ENCODE measurements around the gene ZBTB40. TPM values are rescaled to one million over a fixed set of nuclear protein-coding genes. Genes with fewer than 3 reads are reported as not detected.

ZBTB40 gene
- total RNA-seq, 1 experiment from 2014 or later: 11.5 TPM

DNA sequence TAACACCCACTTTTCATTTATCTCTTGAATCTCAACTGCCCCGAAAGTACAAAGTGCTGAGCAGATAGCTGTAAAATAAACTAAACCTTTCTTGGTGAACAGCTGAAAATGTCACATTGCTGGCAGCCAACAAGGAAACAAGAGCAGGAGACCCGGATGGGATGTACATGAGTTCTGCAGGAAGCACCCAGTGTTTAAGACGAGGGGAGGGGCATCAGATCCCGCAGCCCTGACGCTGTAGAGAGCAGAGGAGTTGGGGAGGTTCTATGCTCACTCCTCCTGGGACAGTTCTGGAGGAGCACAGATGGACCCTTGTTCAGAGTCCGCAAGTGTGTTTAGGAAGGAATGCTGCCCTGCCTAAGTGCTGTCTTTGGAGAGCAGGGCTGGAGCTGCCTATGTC, 79.6 kb downstream of the ZBTB40 start:
- Mint-ChIP-seq H3K4me3 (no peak overlapping the region), H3K9me3 (no peaks in the 10 kb centered on the region), H3K4me1 (no peaks in the 10 kb centered on the region), H3K27ac (no peak overlapping the region), H3K27me3 (ENCODE audit: low read depth) (no peaks in the 10 kb centered on the region), H3K36me3 (no peaks in the 10 kb centered on the region)
- DNase-seq (ENCODE audit: low spot score) (no peak), ATAC-seq (no peak)
- ChIA-PET POLR2A (interaction anchor here (1.5 to 1.6 kb wide), 2 partner anchors 12 to 80 kb away, joined by 4 read pairs; no protein-coding TSS in a partner anchor), CTCF (interaction anchor here (0.8 to 1.4 kb wide), 5 partner anchors 14 to 111 kb away, joined by 3 to 4 read pairs (median 3); no protein-coding TSS in a partner anchor)
- TF ChIP-seq, protein P1, sequence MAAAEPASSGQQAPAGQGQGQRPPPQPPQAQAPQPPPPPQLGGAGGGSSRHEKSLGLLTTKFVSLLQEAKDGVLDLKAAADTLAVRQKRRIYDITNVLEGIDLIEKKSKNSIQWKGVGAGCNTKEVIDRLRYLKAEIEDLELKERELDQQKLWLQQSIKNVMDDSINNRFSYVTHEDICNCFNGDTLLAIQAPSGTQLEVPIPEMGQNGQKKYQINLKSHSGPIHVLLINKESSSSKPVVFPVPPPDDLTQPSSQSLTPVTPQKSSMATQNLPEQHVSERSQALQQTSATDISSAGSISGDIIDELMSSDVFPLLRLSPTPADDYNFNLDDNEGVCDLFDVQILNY (CRISPR knock-in tag; IDR thresholded peaks at IDR 0.05): no peak
- TF ChIP-seq, protein P2, sequence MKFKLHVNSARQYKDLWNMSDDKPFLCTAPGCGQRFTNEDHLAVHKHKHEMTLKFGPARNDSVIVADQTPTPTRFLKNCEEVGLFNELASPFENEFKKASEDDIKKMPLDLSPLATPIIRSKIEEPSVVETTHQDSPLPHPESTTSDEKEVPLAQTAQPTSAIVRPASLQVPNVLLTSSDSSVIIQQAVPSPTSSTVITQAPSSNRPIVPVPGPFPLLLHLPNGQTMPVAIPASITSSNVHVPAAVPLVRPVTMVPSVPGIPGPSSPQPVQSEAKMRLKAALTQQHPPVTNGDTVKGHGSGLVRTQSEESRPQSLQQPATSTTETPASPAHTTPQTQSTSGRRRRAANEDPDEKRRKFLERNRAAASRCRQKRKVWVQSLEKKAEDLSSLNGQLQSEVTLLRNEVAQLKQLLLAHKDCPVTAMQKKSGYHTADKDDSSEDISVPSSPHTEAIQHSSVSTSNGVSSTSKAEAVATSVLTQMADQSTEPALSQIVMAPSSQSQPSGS (CRISPR knock-in tag; IDR thresholded peaks at IDR 0.05; ENCODE audit: borderline replicate concordance, low read depth): no peak

DNA sequence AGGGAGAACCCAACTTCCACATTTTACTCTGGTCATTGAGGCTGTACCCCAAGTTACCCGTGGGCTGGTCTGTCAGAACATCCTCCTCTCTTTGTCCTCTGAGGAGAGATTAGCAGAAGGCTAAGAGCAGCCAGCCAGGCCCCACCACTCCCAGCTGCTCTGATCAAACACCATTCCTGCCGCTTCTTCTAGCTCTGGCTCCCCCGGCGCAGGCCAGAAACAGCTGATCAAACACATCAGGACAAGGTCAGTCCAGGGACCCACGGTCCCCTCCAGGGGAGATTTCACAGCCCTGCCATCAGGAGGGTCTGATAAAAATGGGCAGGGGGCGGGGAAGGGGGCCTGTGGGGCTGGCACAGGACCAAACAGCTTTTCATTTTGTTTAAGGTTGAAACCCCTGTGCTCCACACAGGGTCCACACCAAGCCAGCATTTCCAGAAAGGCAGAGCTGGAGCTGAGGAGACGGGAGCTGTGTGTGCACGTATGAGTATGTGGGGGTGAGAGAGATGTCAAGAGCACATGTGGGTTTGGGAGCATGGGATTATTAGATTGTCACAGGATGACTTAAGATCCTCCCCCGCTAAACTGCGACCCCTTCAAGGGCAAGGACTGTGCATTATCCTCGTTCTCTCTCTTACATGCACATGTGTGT, 81.7 kb downstream of the ZBTB40 start:
- Mint-ChIP-seq H3K4me3 (no peak overlapping the region), H3K36me3 (no peaks in the 10 kb centered on the region), H3K9me3 (no peaks in the 10 kb centered on the region), H3K27ac (no peak overlapping the region; the same call in 1 of the 2 replicates), H3K27me3 (ENCODE audit: low read depth) (no peaks in the 10 kb centered on the region), H3K4me1 (no peaks in the 10 kb centered on the region)
- POLR2A ChIA-PET: interaction anchor here (0.6 kb wide), 1 partner anchor 81 kb away, joined by 4 read pairs; no protein-coding TSS in a partner anchor
- no peak for DNase-seq (ENCODE audit: low spot score)
- no peak for ATAC-seq
- TF ChIP-seq, protein P3, sequence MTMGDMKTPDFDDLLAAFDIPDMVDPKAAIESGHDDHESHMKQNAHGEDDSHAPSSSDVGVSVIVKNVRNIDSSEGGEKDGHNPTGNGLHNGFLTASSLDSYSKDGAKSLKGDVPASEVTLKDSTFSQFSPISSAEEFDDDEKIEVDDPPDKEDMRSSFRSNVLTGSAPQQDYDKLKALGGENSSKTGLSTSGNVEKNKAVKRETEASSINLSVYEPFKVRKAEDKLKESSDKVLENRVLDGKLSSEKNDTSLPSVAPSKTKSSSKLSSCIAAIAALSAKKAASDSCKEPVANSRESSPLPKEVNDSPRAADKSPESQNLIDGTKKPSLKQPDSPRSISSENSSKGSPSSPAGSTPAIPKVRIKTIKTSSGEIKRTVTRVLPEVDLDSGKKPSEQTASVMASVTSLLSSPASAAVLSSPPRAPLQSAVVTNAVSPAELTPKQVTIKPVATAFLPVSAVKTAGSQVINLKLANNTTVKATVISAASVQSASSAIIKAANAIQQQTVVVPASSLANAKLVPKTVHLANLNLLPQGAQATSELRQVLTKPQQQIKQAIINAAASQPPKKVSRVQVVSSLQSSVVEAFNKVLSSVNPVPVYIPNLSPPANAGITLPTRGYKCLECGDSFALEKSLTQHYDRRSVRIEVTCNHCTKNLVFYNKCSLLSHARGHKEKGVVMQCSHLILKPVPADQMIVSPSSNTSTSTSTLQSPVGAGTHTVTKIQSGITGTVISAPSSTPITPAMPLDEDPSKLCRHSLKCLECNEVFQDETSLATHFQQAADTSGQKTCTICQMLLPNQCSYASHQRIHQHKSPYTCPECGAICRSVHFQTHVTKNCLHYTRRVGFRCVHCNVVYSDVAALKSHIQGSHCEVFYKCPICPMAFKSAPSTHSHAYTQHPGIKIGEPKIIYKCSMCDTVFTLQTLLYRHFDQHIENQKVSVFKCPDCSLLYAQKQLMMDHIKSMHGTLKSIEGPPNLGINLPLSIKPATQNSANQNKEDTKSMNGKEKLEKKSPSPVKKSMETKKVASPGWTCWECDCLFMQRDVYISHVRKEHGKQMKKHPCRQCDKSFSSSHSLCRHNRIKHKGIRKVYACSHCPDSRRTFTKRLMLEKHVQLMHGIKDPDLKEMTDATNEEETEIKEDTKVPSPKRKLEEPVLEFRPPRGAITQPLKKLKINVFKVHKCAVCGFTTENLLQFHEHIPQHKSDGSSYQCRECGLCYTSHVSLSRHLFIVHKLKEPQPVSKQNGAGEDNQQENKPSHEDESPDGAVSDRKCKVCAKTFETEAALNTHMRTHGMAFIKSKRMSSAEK (CRISPR knock-in tag; IDR thresholded peaks at IDR 0.05; ENCODE audit: borderline replicate concordance): no peak
- CTCF ChIA-PET: interaction anchor here (0.6 to 2.2 kb wide), 7 partner anchors 22 to 117 kb away, joined by 3 to 11 read pairs (median 5); no protein-coding TSS in a partner anchor

DNA sequence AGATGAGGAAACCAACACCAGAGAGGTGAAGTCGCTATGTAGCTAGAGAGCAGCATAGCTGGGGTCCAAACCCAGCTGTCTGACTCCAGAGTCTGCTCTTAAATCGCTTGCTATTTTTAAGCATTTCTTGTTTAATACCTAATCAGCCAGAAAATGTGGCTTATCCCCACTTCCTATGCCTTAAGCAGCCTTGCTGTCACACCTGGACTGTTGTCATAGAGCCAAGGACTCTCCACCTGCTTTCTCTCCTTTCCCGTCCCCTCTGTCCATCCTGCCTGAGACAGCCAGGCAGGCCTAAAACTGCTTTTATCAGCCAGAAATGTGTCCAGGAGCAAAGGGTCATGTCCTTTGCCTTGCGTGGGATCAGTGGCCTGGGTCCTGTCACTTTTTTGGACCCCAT, 83.3 kb downstream of the ZBTB40 start:
- DNase-seq (ENCODE audit: low spot score) (no peak), ATAC-seq (no peak)
- Mint-ChIP-seq H3K9me3 (no peaks in the 10 kb centered on the region), H3K27ac (no peak overlapping the region), H3K27me3 (ENCODE audit: low read depth) (no peaks in the 10 kb centered on the region), H3K4me1 (no peaks in the 10 kb centered on the region), H3K4me3 (no peak overlapping the region), H3K36me3 (no peaks in the 10 kb centered on the region)
- no peak for TF ChIP-seq SMAD3 (CRISPR knock-in tag; IDR thresholded peaks at IDR 0.05; ENCODE audit: borderline replicate concordance)
- ChIA-PET CTCF (interaction anchor here (2.2 kb wide), 1 partner anchor 107 kb away, joined by 11 read pairs; no protein-coding TSS in a partner anchor), POLR2A (no interaction called here)

DNA sequence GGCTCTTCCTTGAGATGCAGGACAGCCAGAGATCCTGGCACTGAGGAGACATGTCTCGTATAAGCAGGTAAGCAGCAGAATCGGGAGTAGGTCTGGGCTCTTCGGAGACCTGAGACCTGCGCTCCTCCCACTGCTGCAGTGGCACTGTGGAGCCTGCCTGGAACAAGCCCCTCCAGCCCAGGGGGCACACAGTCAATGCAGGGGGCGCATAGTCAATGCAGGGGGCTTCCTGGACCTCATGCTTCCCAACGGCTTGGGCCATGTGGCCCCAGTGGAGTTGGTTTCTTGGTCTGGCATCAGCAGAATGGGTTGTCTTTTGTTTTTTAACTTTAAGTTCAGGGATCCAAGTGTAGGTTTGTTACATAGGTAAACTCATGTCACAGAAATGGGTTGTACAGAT, 83.7 kb downstream of the ZBTB40 start:
- CTCF ChIA-PET: interaction anchor here (2.2 kb wide), 1 partner anchor 106 kb away, joined by 11 read pairs; no protein-coding TSS in a partner anchor
- POLR2A ChIA-PET: no interaction called here
- Mint-ChIP-seq H3K4me1 (no peaks in the 10 kb centered on the region), H3K36me3 (no peaks in the 10 kb centered on the region), H3K27ac (no peak overlapping the region), H3K27me3 (ENCODE audit: low read depth) (no peaks in the 10 kb centered on the region), H3K9me3 (no peaks in the 10 kb centered on the region), H3K4me3 (no peak overlapping the region)
- no peak for DNase-seq (ENCODE audit: low spot score)
- no peak for ATAC-seq
- TF ChIP-seq TEAD4 (CRISPR knock-in tag; IDR thresholded peaks at IDR 0.05) (no peak), ZNF219 (CRISPR knock-in tag; IDR thresholded peaks at IDR 0.05; ENCODE audit: borderline replicate concordance) (no peak), IRF2 (CRISPR knock-in tag; IDR thresholded peaks at IDR 0.05; ENCODE audit: borderline replicate concordance, low read depth) (no peak), SMAD4 (CRISPR knock-in tag; IDR thresholded peaks at IDR 0.05) (no peak), ZNF121 (CRISPR knock-in tag; IDR thresholded peaks at IDR 0.05) (no peak), ZNF423 (CRISPR knock-in tag; IDR thresholded peaks at IDR 0.05) (no peak)
- TF ChIP-seq, protein P4, sequence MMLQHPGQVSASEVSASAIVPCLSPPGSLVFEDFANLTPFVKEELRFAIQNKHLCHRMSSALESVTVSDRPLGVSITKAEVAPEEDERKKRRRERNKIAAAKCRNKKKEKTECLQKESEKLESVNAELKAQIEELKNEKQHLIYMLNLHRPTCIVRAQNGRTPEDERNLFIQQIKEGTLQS (CRISPR knock-in tag; conservative IDR thresholded peaks at IDR 0.05): no peak
- TF ChIP-seq, protein P5, sequence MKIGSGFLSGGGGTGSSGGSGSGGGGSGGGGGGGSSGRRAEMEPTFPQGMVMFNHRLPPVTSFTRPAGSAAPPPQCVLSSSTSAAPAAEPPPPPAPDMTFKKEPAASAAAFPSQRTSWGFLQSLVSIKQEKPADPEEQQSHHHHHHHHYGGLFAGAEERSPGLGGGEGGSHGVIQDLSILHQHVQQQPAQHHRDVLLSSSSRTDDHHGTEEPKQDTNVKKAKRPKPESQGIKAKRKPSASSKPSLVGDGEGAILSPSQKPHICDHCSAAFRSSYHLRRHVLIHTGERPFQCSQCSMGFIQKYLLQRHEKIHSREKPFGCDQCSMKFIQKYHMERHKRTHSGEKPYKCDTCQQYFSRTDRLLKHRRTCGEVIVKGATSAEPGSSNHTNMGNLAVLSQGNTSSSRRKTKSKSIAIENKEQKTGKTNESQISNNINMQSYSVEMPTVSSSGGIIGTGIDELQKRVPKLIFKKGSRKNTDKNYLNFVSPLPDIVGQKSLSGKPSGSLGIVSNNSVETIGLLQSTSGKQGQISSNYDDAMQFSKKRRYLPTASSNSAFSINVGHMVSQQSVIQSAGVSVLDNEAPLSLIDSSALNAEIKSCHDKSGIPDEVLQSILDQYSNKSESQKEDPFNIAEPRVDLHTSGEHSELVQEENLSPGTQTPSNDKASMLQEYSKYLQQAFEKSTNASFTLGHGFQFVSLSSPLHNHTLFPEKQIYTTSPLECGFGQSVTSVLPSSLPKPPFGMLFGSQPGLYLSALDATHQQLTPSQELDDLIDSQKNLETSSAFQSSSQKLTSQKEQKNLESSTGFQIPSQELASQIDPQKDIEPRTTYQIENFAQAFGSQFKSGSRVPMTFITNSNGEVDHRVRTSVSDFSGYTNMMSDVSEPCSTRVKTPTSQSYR (CRISPR knock-in tag; IDR thresholded peaks at IDR 0.05): no peak
- TF ChIP-seq, protein P6, sequence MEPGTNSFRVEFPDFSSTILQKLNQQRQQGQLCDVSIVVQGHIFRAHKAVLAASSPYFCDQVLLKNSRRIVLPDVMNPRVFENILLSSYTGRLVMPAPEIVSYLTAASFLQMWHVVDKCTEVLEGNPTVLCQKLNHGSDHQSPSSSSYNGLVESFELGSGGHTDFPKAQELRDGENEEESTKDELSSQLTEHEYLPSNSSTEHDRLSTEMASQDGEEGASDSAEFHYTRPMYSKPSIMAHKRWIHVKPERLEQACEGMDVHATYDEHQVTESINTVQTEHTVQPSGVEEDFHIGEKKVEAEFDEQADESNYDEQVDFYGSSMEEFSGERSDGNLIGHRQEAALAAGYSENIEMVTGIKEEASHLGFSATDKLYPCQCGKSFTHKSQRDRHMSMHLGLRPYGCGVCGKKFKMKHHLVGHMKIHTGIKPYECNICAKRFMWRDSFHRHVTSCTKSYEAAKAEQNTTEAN (CRISPR knock-in tag; IDR thresholded peaks at IDR 0.05): no peak
- TF ChIP-seq, protein P7, sequence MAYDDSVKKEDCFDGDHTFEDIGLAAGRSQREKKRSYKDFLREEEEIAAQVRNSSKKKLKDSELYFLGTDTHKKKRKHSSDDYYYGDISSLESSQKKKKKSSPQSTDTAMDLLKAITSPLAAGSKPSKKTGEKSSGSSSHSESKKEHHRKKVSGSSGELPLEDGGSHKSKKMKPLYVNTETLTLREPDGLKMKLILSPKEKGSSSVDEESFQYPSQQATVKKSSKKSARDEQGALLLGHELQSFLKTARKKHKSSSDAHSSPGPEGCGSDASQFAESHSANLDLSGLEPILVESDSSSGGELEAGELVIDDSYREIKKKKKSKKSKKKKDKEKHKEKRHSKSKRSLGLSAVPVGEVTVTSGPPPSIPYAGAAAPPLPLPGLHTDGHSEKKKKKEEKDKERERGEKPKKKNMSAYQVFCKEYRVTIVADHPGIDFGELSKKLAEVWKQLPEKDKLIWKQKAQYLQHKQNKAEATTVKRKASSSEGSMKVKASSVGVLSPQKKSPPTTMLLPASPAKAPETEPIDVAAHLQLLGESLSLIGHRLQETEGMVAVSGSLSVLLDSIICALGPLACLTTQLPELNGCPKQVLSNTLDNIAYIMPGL (CRISPR knock-in tag; IDR thresholded peaks at IDR 0.05): no peak
